DLD1 (cell line): Measurements from ENCODE around the gene CNGA1.

Experiments
- in situ Hi-C: cut with HindIII; loops from 2 replicates; pipeline ENCODE4 v1.10.0; 2017; ENCODE audit warnings: low sequenced_read_pairs

Gene CNGA1

DNA sequence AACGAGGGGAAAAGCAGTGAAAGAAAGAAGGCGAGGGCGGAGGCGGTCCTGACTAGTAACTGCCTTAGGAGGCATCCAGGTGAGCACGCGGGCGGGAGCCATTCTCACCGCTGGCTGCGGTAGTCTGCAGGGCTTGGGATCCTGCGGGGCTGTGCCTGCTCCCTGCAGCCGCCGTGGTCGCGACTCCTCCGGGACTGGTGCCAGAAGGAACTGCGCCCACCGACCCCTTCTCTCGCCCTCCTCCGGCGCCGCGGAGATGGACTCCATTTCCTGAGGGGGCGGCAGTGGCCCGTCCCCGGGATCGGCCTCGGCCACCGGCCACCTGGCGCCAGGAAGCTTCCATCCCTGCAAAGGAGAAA lies 102.6 kb downstream of the CNGA1 start:
- in situ Hi-C loops, result no loop called here

GRCh38 chr4:47913330-47913729 lies 103.2 kb downstream of the CNGA1 start:
- in situ Hi-C loops, result no loop called here

- in situ Hi-C loops, result no loop called here
These were observed 109.3 kb downstream of the CNGA1 start for GRCh38 chr4:47907089-47907646.

DNA sequence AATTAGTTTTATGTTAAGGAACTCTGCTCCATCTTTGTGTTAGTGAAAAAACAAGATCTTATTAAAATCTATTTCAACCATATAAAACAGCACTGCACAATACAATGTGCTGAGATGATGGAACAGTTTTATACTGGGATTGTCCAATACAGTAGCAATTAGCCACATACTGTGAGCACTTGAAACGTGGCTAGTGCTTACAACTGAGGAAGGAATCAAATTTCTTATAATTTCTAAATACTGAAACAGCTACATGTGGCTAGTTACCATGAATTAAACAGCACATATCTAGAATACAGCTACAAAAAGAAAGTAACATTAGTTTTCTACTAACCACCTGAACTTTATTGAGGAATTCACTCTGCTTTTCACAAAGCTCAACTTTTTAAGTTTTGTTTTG lies 116.8 kb downstream of the CNGA1 start:
- in situ Hi-C loops, result no loop called here

- in situ Hi-C loops, result no loop called here
These were observed 124.6 kb downstream of the CNGA1 start for GRCh38 chr4:47891928-47892327.
